B cell (primary cell): ENCODE data around the gene PDK3. TPM values are rescaled to one million over a fixed set of nuclear protein-coding genes. Genes with fewer than 3 reads are reported as not detected.

ENCODE experiments used
- ATAC-seq: fragments of 200-7000 bp; cut with Tn5 transposase; one replicate; pipeline ENCODE4 v1.10.0; 2021; ENCODE audit warnings: low read depth, mild to moderate bottlenecking, moderate number of reproducible peaks, moderate library complexity
- CTCF ChIA-PET: fragments of 350-600 bp; sonication (Branson Sonifier 250); formaldehyde crosslinking; loops from one replicate; lab custom pipeline; 2021; ENCODE audit warnings: antibody characterized with exemption, inconsistent platforms; lab: Charles Lee
- POLR2A ChIA-PET: fragments of 350-600 bp; sonication (Branson Sonifier 250); formaldehyde crosslinking; loops from one replicate; lab custom pipeline; 2021; ENCODE audit warnings: antibody characterized with exemption; lab: Charles Lee
- DNase-seq: peaks from one replicate; pipeline ENCODE4 v3.0.0; 2013
- H2AFZ ChIP-seq: 2 replicates; pipeline ENCODE4 v1.6.1; 2012; ENCODE audit warnings: mild to moderate bottlenecking, low read depth, low read length; ENCODE audit not compliant: insufficient read depth, poor library complexity, severe bottlenecking
- H3K27ac ChIP-seq, 2 donors: 1 replicate in 1 of 2; 2 replicates in 1 of 2; pipeline ENCODE4 v1.5.1; 2012 to 2013; ENCODE audit warnings: low read length in 2 of 2, mild to moderate bottlenecking in 2 of 2, moderate library complexity in 1 of 2
- H3K27me3 ChIP-seq, 4 experiments: fragments of 200-600 bp in 1 of 4; sonication (generic) in 1 of 4; replicated peaks in 1 of 4; 1 replicate in 2 of 4; 2 replicates in 2 of 4; pipeline versions ENCODE4 v1.6.1 to v1.7.0; 2013 to 2016; ENCODE audit warnings: low read length in 3 of 4, mild to moderate bottlenecking in 2 of 4, mixed read lengths in 1 of 4, moderate library complexity in 1 of 4; ENCODE audit not compliant: insufficient read depth in 4 of 4, control insufficient read depth in 3 of 4; ENCODE audit errors: control extremely low read depth in 1 of 4
- H3K36me3 ChIP-seq, 2 experiments: replicated peaks in 1 of 2; 1 replicate in 1 of 2; 2 replicates in 1 of 2; pipeline versions ENCODE4 v1.6.1 to v1.7.1; 2013; ENCODE audit warnings: low read length in 1 of 2; ENCODE audit not compliant: insufficient read depth in 2 of 2, control insufficient read depth in 1 of 2; ENCODE audit errors: control extremely low read depth in 1 of 2, extremely low read depth in 1 of 2
- H3K4me1 ChIP-seq, 2 donors: fragments of 200-600 bp in 1 of 2; sonication (generic) in 1 of 2; 1 replicate in 1 of 2; 2 replicates in 1 of 2; pipeline versions ENCODE4 v1.5.1 to v1.6.1; 2013 to 2017; ENCODE audit warnings: low read length in 2 of 2; ENCODE audit not compliant: control insufficient read depth in 2 of 2, insufficient read depth in 2 of 2
- H3K4me2 ChIP-seq: replicated peaks from 2 replicates; pipeline ENCODE3; 2012; ENCODE audit warnings: mild to moderate bottlenecking, low read depth, low read length; ENCODE audit not compliant: poor library complexity, severe bottlenecking
- H3K4me3 ChIP-seq, 5 experiments: fragments of 200-600 bp in 1 of 5; sonication (generic) in 1 of 5; 1 replicate in 3 of 5; 2 replicates in 2 of 5; pipeline versions ENCODE4 v1.5.1 to v1.7.0; 2011 to 2016; ENCODE audit warnings: low read length in 4 of 5, mild to moderate bottlenecking in 4 of 5, low read depth in 2 of 5, control low read depth in 1 of 5, moderate library complexity in 1 of 5; ENCODE audit not compliant: insufficient read depth in 1 of 5; ENCODE audit errors: control extremely low read depth in 1 of 5, extremely low read depth in 1 of 5
- H3K79me2 ChIP-seq: fragments of 200-600 bp; sonication (generic); one replicate; pipeline ENCODE4 v1.6.0; 2016; ENCODE audit warnings: low read length; ENCODE audit not compliant: control insufficient read depth, insufficient read depth
- H3K9ac ChIP-seq: fragments of 200-600 bp; sonication (generic); 2 replicates; pipeline ENCODE4 v1.6.1; 2017; ENCODE audit warnings: mild to moderate bottlenecking, low read length, moderate library complexity
- H3K9me3 ChIP-seq, 3 donors: one replicate each; pipeline versions ENCODE4 v1.6.1 to v1.7.1; 2013; ENCODE audit warnings: low read length in 2 of 3; ENCODE audit not compliant: control insufficient read depth in 2 of 3, insufficient read depth in 1 of 3; ENCODE audit errors: control extremely low read depth in 1 of 3
- H4K20me1 ChIP-seq: 2 replicates; pipeline ENCODE4 v1.6.0; 2012; ENCODE audit warnings: mild to moderate bottlenecking, low read length; ENCODE audit not compliant: insufficient read depth, control insufficient read depth, poor library complexity, severe bottlenecking
- H3K27ac Mint-ChIP-seq: one replicate; pipeline ENCODE4 v1.8.0; 2021; ENCODE audit warnings: mixed read lengths
- H3K27me3 Mint-ChIP-seq: one replicate; pipeline ENCODE4 v1.8.0; 2021; ENCODE audit warnings: mixed read lengths
- H3K4me1 Mint-ChIP-seq: one replicate; pipeline ENCODE4 v1.8.0; 2021; ENCODE audit warnings: mixed read lengths
- H3K4me3 Mint-ChIP-seq: one replicate; pipeline ENCODE4 v1.8.0; 2021; ENCODE audit warnings: mixed read lengths
- H3K9me3 Mint-ChIP-seq: one replicate; pipeline ENCODE4 v1.8.0; 2022; ENCODE audit warnings: mixed read lengths; ENCODE audit not compliant: insufficient read depth
- CTCF ChIP-seq: fragments of 200-600 bp; IDR thresholded peaks from one replicate; pipeline ENCODE4 v1.8.0; 2022; ENCODE audit warnings: antibody characterized with exemption, mild to moderate bottlenecking
- EZH2 ChIP-seq: IDR thresholded peaks from 2 replicates; pipeline ENCODE4 v1.6.1; 2012; ENCODE audit warnings: borderline replicate concordance, low read depth, mild to moderate bottlenecking, moderate library complexity, low read length; ENCODE audit not compliant: insufficient read depth, poor library complexity, severe bottlenecking
- WGBS: methylation state at CpG from one replicate; pipeline ENCODE4 v1.1.5; 2013; ENCODE audit warnings: missing lambda C conversion rate; ENCODE audit not compliant: insufficient coverage; 5-methylcytosine and 5-hydroxymethylcytosine counted together
- intact Hi-C: fragments of 100-400 bp; cut with micrococcal nuclease; formaldehyde crosslinking; loops from one replicate; pipeline ENCODE4 v1.10.0; 2022
- polyA plus RNA-seq: library from polyadenylated mRNA; depleted of rRNA; stranded (reverse); fragments of >200 nt; gene quantifications from 2 replicates; pipeline ENCODE4 v1.2.3, GENCODE V29; 2012
- total RNA-seq, 2 donors: library from RNA; stranded (reverse); fragments of 120-200 nt in 1 of 2; gene quantifications; 1 replicate in 1 of 2; 2 replicates in 1 of 2; pipeline versions ENCODE4 v1.2.3 to v1.2.4, GENCODE V29; 2013 to 2022

PDK3 gene
- total and polyA plus RNA-seq, 2 donors (not counting 1 experiment from before 2014, with no cell fraction given): 5.5 to 18.3 TPM

GRCh38 chrX:24428516-24428915 is 36.6 kb upstream of the PDK3 start:
- intact Hi-C loops: no loop called here
- WGBS: no CpG with 5 or more reads among the region's 4 CpGs
- CTCF ChIA-PET: no interaction called here
- H3K9me3 Mint-ChIP-seq: no peaks in the 10 kb centered on the region
- H3K27me3 Mint-ChIP-seq: peaks cover 5% of the 10 kb centered on the region
- no peaks in the 10 kb centered on the region for H3K79me2 ChIP-seq
- no peaks in the 10 kb centered on the region for H3K27me3 ChIP-seq
- H3K4me1 ChIP-seq: peaks cover 0 to 5% of the 10 kb centered on the region in 2 donors
- no peak overlapping the region for H3K27ac ChIP-seq
- POLR2A ChIA-PET: no interaction called here
- H3K9ac ChIP-seq: no peak overlapping the region
- no peak for DNase-seq
- H4K20me1 ChIP-seq: no peaks in the 10 kb centered on the region
- no peak for ATAC-seq
- no peak overlapping the region for H2AFZ ChIP-seq
- H3K9me3 ChIP-seq: no peaks in the 10 kb centered on the region
- H3K27ac Mint-ChIP-seq: no peak overlapping the region
- no peak overlapping the region for H3K4me2 ChIP-seq
- no peak overlapping the region for H3K4me3 Mint-ChIP-seq
- TF ChIP-seq EZH2: no peak
- no peak for TF ChIP-seq CTCF
- H3K36me3 ChIP-seq: no peaks in the 10 kb centered on the region
- peaks cover 4% of the 10 kb centered on the region for H3K4me1 Mint-ChIP-seq
- no peak overlapping the region for H3K4me3 ChIP-seq

GRCh38 chrX:24435060-24435459 is 30.0 kb upstream of the PDK3 start:
- POLR2A ChIA-PET: no interaction called here
- Histone ChIP-seq H3K36me3 (no peaks in the 10 kb centered on the region), H3K9ac (no peak overlapping the region), H4K20me1 (no peaks in the 10 kb centered on the region), H3K4me1 (no peaks in the 10 kb centered on the region), H2AFZ (no peak overlapping the region), H3K4me3 (no peak overlapping the region), H3K27me3 (no peaks in the 10 kb centered on the region), H3K9me3 (no peaks in the 10 kb centered on the region), H3K4me2 (no peak overlapping the region), H3K79me2 (no peaks in the 10 kb centered on the region), H3K27ac (no peak overlapping the region)
- no peak for TF ChIP-seq CTCF
- no peak for TF ChIP-seq EZH2
- CTCF ChIA-PET: interaction anchor here (1.0 kb wide), 1 partner anchor 64 kb away, joined by 3 read pairs; no protein-coding TSS in a partner anchor
- peaks cover 8% of the 10 kb centered on the region for H3K27me3 Mint-ChIP-seq
- no peaks in the 10 kb centered on the region for H3K9me3 Mint-ChIP-seq
- ATAC-seq (no peak), DNase-seq (no peak)
- intact Hi-C loops: no loop called here
- no peak overlapping the region for H3K27ac Mint-ChIP-seq
- H3K4me3 Mint-ChIP-seq: no peak overlapping the region
- peaks cover 4% of the 10 kb centered on the region for H3K4me1 Mint-ChIP-seq
